ENCODE measurements around the gene RNPEPL1.

DNA sequence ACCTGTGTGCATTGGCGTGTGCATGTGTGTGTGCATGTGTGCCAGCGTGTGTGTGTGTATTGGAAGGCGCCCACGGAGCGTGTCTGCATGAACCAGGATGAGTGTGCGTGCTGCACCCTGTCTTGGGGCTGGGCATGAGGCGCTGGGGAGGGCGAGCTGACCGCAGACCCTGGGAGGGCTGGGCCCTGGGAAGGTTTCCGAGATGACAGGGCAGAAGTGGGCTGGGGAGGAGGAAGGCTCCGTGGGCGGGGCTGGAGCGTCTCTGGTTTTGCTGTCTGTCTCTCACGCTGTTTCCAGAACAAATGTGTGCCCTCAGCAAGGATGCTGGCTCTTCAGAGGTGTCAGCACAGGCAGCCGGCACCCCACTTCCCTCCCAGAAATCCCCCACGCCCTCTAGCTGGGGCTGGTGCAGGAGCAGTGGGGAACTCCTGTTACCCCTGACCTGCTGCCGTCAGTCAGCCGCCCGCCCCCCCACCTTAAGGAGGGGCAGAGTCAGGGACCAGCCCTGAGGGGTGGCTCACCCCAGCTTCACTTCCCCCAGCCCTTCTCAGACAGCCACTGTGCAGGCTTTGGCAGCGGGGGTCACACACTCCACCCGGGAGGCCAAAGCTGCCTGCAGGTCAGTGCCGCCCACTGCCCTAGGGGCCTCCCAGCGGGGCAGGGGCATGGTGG lies 56.8 kb downstream of the RNPEPL1 start, which contains the start of gene GPR35:
- no peak for TF ChIP-seq POLR2A (IDR thresholded peaks at IDR 0.05)
- TF ChIP-seq, protein P1, sequence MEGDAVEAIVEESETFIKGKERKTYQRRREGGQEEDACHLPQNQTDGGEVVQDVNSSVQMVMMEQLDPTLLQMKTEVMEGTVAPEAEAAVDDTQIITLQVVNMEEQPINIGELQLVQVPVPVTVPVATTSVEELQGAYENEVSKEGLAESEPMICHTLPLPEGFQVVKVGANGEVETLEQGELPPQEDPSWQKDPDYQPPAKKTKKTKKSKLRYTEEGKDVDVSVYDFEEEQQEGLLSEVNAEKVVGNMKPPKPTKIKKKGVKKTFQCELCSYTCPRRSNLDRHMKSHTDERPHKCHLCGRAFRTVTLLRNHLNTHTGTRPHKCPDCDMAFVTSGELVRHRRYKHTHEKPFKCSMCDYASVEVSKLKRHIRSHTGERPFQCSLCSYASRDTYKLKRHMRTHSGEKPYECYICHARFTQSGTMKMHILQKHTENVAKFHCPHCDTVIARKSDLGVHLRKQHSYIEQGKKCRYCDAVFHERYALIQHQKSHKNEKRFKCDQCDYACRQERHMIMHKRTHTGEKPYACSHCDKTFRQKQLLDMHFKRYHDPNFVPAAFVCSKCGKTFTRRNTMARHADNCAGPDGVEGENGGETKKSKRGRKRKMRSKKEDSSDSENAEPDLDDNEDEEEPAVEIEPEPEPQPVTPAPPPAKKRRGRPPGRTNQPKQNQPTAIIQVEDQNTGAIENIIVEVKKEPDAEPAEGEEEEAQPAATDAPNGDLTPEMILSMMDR (IDR thresholded peaks at IDR 0.05 in 4 of 5, conservative IDR thresholded peaks at IDR 0.05 in 1 of 5) = no peak

Measured in gastrocnemius medialis (tissue), 4 donors.